Activated T-helper 2 cell treated with anti-CD3 and anti-CD28 coated beads, Interferon-gamma antibody, Interleukin-2, Interleukin-4, amounts not matched to agents 10 μg/mL and 5 μg/mL and 100 μg/mL, durations not matched to agents 14 hours and 24 hours and 36 hours (primary cell): ENCODE results near the gene GNG8. TPM values are rescaled to one million over a fixed set of nuclear protein-coding genes. Genes with fewer than 3 reads are reported as not detected.
A peak's percentile ranks its signal among the peaks of the same experiment; 100 is the strongest.

ENCODE experiments used
- DNase-seq: peaks from one replicate; pipeline ENCODE4 v3.0.0; 2021; ENCODE audit warnings: low spot score
- H3K27ac Mint-ChIP-seq: one replicate; pipeline ENCODE4 v1.8.0; 2021; ENCODE audit warnings: mixed read lengths
- H3K27me3 Mint-ChIP-seq: one replicate; pipeline ENCODE4 v1.8.0; 2021; ENCODE audit warnings: low read depth, mixed read lengths
- H3K36me3 Mint-ChIP-seq: one replicate; pipeline ENCODE4 v1.8.0; 2021; ENCODE audit warnings: low read depth, mixed read lengths
- H3K4me1 Mint-ChIP-seq: one replicate; pipeline ENCODE4 v1.8.0; 2021; ENCODE audit warnings: low read depth, mixed read lengths
- H3K4me3 Mint-ChIP-seq: one replicate; pipeline ENCODE4 v1.8.0; 2021; ENCODE audit warnings: low read depth, mild to moderate bottlenecking, moderate library complexity, mixed read lengths
- H3K9me3 Mint-ChIP-seq: one replicate; pipeline ENCODE4 v1.8.0; 2021; ENCODE audit warnings: mixed read lengths
- intact Hi-C: fragments of 100-400 bp; cut with micrococcal nuclease; formaldehyde crosslinking; loops from one replicate; pipeline ENCODE4 v1.15.1; 2023
- total RNA-seq: library from RNA; stranded (reverse); gene quantifications from 2 replicates; pipeline ENCODE4 v1.2.3, GENCODE V29; 2022

GNG8 gene
- total RNA-seq, 1 donor from 2014 or later = 29.1 TPM

- Mint-ChIP-seq H3K9me3 (peaks cover 16% of the 10 kb centered on the region), H3K36me3 (peaks cover 68% of the 10 kb centered on the region), H3K27me3 (peaks cover 5% of the 10 kb centered on the region), H3K4me3 (peak overlapping the region; percentile 93), H3K4me1 (peaks cover 22% of the 10 kb centered on the region), H3K27ac (peak overlapping the region; percentile 100)
- DNase-seq = no peak
- intact Hi-C loops = loop anchor here (1.0 to 5.0 kb wide), 4 partner anchors 9 to 185 kb away; partner anchors contain the start of genes PRKD2 and SLC1A5
Measured at GRCh38 chr19:46602392-46603194, 33.4 kb downstream of the GNG8 start.

GRCh38 chr19:46601318-46602224 is 34.4 kb downstream of the GNG8 start, which contains the start of gene CALM3:
Gene CALM3, plus strand, starts transcription at chr19:46601330. Its CDS starts 105 bp downstream, at chr19:46601435.
- intact Hi-C loops = loop anchor here (2.0 to 5.0 kb wide), 5 partner anchors 15 to 259 kb away; partner anchors contain the start of genes ARHGAP35, FKRP, PRKD2 and SLC1A5
- H3K9me3 Mint-ChIP-seq = peaks cover 19% of the 10 kb centered on the region
- H3K4me3 Mint-ChIP-seq = peak within 1 kb of the TSS; percentile 93
- peak within 1 kb of the TSS; percentile 100 for H3K27ac Mint-ChIP-seq
- no peak for DNase-seq
- H3K27me3 Mint-ChIP-seq = peaks cover 5% of the 10 kb centered on the region
- peaks cover 24% of the 10 kb centered on the region for H3K4me1 Mint-ChIP-seq
- H3K36me3 Mint-ChIP-seq = peaks cover 58% of the 10 kb centered on the region

- intact Hi-C loops = loop anchor here (2.0 to 5.0 kb wide), 3 partner anchors 146 to 260 kb away; partner anchors contain the start of genes ARHGAP35, FKRP, SLC1A5 and STRN4
- H3K4me3 Mint-ChIP-seq = peak overlapping the region; percentile 93
Measured at GRCh38 chr19:46600384-46601317, 35.4 kb downstream of the GNG8 start.

GRCh38 chr19:46599716-46600373 is 36.2 kb downstream of the GNG8 start:
- Mint-ChIP-seq H3K9me3 (peaks cover 19% of the 10 kb centered on the region), H3K4me3 (peak overlapping the region; percentile 93), H3K36me3 (peaks cover 42% of the 10 kb centered on the region), H3K27ac (peak overlapping the region; percentile 100), H3K4me1 (peaks cover 18% of the 10 kb centered on the region), H3K27me3 (peaks cover 8% of the 10 kb centered on the region)
- no peak for DNase-seq
- intact Hi-C loops = loop anchor here (2.0 to 5.0 kb wide), 3 partner anchors 147 to 261 kb away; partner anchors contain the start of genes ARHGAP35, FKRP, SLC1A5 and STRN4

More at GRCh38 chr19:46600384-46601317, 35.4 kb downstream of the GNG8 start:
- peak; percentile 96 for DNase-seq
- H3K9me3 Mint-ChIP-seq = peaks cover 19% of the 10 kb centered on the region
- H3K36me3 Mint-ChIP-seq = peaks cover 49% of the 10 kb centered on the region
- peaks cover 18% of the 10 kb centered on the region for H3K4me1 Mint-ChIP-seq
- peaks cover 5% of the 10 kb centered on the region for H3K27me3 Mint-ChIP-seq
- peak overlapping the region; percentile 100 for H3K27ac Mint-ChIP-seq

- no peak for DNase-seq
- intact Hi-C loops = no loop called here
- peaks cover 32% of the 10 kb centered on the region for H3K36me3 Mint-ChIP-seq
- H3K27me3 Mint-ChIP-seq = peaks cover 11% of the 10 kb centered on the region
- peaks cover 19% of the 10 kb centered on the region for H3K9me3 Mint-ChIP-seq
- no peak overlapping the region for H3K4me3 Mint-ChIP-seq
- peaks cover 12% of the 10 kb centered on the region for H3K4me1 Mint-ChIP-seq
- no peak overlapping the region for H3K27ac Mint-ChIP-seq
Measured at GRCh38 chr19:46598372-46598917, 37.6 kb downstream of the GNG8 start.

- Mint-ChIP-seq H3K27ac (no peak overlapping the region), H3K9me3 (peaks cover 19% of the 10 kb centered on the region), H3K36me3 (peaks cover 14% of the 10 kb centered on the region), H3K4me1 (peaks cover 6% of the 10 kb centered on the region), H3K27me3 (peaks cover 16% of the 10 kb centered on the region), H3K4me3 (no peak overlapping the region)
- DNase-seq = no peak
- intact Hi-C loops = no loop called here
Measured at GRCh38 chr19:46596008-46596407, 40.0 kb downstream of the GNG8 start.

GRCh38 chr19:46591870-46592269 is 44.1 kb downstream of the GNG8 start:
- Mint-ChIP-seq H3K27ac (no peak overlapping the region), H3K9me3 (no peaks in the 10 kb centered on the region), H3K36me3 (no peaks in the 10 kb centered on the region), H3K4me3 (no peak overlapping the region), H3K27me3 (peaks cover 24% of the 10 kb centered on the region), H3K4me1 (no peaks in the 10 kb centered on the region)
- intact Hi-C loops = no loop called here
- no peak for DNase-seq

GRCh38 chr19:46591254-46591653 is 44.7 kb downstream of the GNG8 start:
- no peak for DNase-seq
- intact Hi-C loops = no loop called here
- H3K27me3 Mint-ChIP-seq = peaks cover 27% of the 10 kb centered on the region
- H3K36me3 Mint-ChIP-seq = no peaks in the 10 kb centered on the region
- H3K27ac Mint-ChIP-seq = no peak overlapping the region
- no peak overlapping the region for H3K4me3 Mint-ChIP-seq
- H3K4me1 Mint-ChIP-seq = no peaks in the 10 kb centered on the region
- no peaks in the 10 kb centered on the region for H3K9me3 Mint-ChIP-seq

- Mint-ChIP-seq H3K4me1 (peaks cover 5% of the 10 kb centered on the region), H3K27me3 (peaks cover 27% of the 10 kb centered on the region), H3K27ac (no peak overlapping the region), H3K9me3 (no peaks in the 10 kb centered on the region), H3K4me3 (no peak overlapping the region), H3K36me3 (no peaks in the 10 kb centered on the region)
- DNase-seq = no peak
- intact Hi-C loops = no loop called here
Measured at GRCh38 chr19:46587861-46588260, 48.1 kb downstream of the GNG8 start.

GRCh38 chr19:46586294-46586693 is 49.7 kb downstream of the GNG8 start:
- H3K4me1 Mint-ChIP-seq = peaks cover 5% of the 10 kb centered on the region
- H3K27me3 Mint-ChIP-seq = peaks cover 26% of the 10 kb centered on the region
- H3K27ac Mint-ChIP-seq = no peak overlapping the region
- DNase-seq = no peak
- H3K9me3 Mint-ChIP-seq = no peaks in the 10 kb centered on the region
- intact Hi-C loops = no loop called here
- H3K36me3 Mint-ChIP-seq = no peaks in the 10 kb centered on the region
- H3K4me3 Mint-ChIP-seq = no peak overlapping the region

GRCh38 chr19:46585539-46585938 is 50.5 kb downstream of the GNG8 start:
- intact Hi-C loops = no loop called here
- Mint-ChIP-seq H3K27me3 (peaks cover 27% of the 10 kb centered on the region), H3K36me3 (no peaks in the 10 kb centered on the region), H3K4me3 (no peak overlapping the region), H3K27ac (no peak overlapping the region), H3K9me3 (no peaks in the 10 kb centered on the region), H3K4me1 (peaks cover 5% of the 10 kb centered on the region)
- no peak for DNase-seq
